ENCODE measurements around the gene SLC26A11.
"Not testable (repeated sequence)": the region's sequence is repeated elsewhere in the genome, so short reads cannot be mapped to it uniquely, and the experiment has no call there.

The SLC26A11 gene

DNA sequence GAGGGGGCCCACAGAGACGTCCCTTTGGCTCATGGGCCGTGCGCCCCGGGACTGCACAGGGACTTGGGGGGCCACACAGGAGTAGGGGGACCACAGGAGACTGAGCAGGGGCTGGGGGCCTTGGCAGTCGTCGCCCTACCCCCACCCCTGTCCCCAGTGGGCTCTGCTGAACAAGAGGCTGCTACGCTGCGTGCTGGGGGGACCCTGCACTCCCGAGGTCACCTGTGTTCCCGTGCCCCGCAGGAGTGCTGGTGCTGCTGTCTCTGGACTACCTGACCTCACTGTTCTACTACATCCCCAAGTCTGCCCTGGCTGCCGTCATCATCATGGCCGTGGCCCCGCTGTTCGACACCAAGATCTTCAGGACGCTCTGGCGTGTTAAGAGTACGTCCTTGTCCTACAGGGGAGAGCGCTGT lies 26.0 kb downstream of the SLC26A11 start:
- no peak for DNase-seq

DNA sequence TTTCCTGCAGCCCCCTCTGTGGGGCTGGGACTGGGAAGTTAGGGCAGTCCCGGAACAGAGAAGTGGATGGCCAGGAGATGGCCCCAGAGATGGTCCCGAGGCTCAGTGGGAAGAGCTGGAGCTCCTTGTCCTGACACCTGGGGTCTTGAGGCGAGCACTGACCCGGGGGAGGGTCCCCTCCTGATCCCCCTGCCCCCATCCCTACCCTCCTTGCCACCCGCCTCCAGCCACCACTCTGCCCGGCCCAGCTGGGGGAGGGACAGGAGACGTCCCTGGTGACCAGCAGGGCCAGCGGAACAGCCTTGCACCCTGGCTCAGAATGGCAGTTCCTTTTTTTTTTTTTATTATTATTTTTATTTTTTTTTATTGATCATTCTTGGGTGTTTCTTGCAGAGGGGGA lies 26.5 kb downstream of the SLC26A11 start:
- DNase-seq: no peak

DNA sequence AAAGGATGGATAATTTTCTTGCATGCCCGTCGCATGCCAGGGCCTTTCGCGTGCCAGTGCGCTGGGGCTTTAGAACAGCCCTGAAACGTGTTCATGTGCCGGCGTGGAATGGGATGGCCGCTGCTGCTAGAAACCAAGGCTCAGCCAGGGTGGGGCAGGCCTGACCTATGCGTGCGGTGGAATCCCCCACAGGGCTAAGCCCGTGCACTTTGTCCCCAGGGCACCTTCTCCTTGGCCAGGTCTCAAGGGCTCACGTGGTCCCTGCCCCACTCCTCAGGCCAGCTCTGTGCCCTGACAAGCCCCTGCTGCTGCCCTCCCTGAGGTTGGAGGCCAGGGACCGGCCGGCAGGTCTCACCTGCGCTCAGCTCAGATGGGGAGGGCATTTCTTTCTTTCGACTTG lies 27.3 kb downstream of the SLC26A11 start:
- no peak for DNase-seq

DNA sequence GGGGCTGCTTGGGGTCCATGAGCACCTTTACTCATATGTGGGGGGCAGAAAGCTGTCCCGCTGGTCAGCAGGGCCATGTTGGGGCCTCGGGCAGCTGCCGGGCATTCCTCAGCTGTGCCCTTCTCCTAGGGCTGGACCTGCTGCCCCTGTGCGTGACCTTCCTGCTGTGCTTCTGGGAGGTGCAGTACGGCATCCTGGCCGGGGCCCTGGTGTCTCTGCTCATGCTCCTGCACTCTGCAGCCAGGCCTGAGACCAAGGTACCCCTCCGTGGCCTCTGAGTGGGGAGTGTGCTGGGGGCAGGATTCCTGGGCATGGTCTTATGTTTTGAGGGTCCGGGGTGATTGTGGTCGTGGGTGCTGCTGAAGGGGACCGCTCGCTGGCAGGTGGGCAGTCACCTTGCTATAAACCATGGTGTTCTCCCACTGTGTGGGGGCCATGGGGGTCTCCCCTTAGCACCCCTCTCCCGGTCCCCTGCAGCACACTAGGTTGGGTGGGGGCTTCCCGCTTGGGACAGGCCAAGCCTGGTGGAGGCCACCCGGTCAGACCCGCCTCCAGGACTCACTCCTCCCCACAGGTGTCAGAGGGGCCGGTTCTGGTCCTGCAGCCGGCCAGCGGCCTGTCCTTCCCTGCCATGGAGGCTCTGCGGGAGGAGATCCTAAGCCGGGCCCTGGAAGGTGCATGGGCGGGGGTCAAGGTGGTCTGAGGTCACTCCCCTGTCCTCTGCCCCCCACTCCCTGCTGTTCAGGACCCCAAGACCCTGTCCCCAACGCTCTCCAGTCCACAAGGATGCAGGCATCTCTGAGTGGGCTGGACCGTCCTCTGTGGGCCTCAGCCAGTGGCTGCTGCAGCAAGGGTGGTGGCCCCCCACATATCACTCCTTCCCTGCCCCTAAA lies 28.0 kb downstream of the SLC26A11 start:
- no peak for DNase-seq

DNA sequence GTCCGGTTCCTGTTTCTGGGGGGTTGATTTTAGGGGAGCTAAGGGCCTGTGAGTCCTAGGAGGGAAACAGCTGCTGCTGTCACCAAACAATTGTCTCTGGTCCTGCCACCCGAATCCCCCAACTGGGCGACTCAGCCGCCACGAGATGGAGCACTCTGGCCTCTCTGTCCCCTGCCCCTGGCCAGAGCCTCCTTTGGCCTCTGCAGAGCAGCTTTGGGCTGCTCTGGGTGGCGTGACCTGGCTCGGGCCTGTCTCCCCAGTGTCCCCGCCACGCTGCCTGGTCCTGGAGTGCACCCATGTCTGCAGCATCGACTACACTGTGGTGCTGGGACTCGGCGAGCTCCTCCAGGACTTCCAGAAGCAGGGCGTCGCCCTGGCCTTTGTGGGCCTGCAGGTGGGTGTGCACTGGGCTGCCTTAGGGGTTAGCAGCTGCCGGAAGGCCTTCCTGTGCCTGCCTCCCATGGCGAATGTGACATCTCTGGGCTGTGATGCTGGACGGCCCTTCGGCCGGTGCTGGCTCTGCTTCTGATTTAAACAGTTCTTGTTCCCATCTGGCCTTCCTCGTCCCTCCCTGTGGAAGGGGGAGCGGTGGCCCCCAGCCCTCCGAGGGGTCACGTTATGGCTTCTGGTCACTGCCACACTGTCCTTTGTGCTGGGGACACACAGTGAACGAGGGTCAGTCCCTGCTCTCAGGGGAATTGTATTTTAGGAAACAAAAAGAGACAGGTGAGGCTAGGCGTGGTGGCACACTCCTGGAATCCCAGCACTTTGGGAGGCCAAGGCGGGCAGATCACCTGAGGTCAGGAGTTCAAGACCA lies 28.9 kb downstream of the SLC26A11 start:
- DNase-seq: no peak

DNA sequence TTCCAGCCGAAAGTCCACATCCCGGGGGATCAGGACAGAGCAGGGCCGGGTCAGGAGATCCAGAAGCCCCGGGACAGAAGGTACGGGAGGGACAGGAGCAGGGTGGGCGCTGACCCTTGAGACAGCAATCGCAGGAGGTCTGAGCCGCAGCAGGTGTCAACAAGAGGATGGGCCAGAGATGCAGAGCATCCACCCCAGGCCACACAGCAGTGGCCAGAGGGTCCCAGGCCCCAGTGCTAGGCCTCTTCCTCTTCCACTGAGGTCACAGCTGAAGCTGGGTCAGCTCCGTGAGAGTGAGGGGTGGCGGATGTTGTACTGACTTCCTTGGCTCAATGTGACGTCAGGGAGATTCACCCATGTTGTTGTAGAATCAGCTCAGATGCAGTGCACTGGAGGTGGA lies 31.7 kb downstream of the SLC26A11 start:
- DNase-seq: no peak

DNA sequence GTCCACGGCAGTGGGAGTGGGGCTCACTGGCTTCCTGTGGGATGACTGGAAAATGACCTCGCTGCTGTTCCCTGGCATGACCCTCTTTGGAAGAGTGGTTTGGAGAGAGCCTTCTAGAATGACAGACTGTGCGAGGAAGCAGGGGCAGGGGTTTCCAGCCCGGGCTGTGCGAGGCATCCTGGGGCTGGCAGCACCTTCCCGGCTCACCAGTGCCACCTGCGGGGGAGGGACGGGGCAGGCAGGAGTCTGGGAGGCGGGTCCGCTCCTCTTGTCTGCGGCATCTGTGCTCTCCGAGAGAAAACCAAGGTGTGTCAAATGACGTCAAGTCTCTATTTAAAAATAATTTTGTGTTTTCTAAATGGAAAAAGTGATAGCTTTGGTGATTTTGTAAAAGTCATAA lies 32.6 kb downstream of the SLC26A11 start:
- peak; percentile 81 for DNase-seq

DNA sequence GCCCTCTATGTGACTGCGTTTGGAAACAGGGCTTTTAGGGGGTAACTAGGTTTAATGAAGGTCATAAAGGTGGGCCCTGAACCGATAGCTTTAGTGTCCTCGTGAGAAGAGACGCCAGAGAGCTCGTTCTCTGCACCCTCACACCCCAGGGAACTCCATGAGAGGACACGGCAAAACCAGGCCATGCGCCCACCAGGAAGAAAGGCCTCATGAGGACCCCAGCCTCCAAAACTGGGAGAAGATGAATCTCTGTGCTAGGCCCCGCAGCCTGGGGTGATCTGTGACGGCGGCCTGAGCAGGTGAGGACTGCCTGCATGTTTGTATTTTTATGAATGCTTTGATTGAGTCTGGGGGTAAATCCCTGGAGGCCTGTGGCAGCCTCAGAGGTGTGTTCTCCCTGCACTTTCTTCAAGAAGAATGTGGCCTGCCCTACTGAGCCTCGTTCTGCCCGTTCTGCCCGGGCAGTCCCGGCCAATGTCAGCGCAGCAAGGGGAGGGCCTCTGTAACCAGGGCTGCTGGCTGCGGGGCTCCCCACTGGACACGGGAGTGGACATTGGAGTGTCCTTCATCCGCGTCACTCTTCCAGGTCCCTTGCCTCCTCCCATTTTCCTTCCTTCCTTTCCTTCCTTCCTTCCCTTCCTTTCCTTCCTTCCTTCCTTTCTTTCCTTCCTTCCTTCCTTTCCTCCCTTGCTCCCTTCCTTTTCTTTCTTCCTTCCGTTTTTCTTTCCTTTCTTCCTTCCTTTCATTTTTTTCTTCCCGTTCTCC lies 33.6 kb downstream of the SLC26A11 start:
- DNase-seq: no peak

DNA sequence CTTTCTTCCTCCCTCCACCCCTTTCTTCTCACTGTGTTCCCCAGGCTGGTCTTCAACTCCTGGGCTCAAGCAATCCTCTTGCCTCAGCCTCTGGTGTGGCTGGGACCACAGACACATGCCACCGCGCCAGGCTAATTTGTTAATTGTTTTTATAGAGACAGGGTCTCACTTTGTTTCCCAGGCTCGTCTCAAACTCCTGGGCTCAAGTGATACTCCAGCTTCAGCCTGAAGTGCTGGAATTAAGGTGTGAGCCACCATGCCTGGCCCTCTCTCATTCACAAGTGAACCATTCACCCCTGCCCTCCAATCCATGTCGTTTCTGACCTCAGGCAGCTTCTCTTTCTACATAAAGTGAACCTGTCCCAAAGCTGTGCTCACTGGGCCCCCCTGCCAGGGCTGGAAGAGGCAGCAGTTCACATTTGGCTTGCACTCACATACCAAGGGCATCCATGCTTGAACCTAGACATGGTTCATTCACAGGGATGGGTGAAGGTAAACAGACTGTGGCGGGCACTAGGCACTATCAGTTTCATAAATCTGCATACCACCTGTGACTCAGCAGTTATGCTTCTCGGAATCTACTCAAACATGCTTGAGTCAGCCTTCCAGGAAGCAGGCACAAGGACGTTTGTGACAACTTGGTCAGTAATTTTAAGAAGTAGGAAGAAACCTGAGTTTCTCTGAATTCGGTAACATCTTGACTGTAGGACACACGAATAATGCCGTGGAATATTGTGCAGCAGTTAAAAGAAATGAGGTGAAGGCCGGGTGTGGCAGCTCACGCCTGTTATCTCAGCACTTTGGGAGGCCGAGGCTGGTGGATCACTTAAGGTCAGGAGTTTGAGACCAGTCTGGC lies 34.4 kb downstream of the SLC26A11 start:
- DNase-seq: peak; percentile 44

DNA sequence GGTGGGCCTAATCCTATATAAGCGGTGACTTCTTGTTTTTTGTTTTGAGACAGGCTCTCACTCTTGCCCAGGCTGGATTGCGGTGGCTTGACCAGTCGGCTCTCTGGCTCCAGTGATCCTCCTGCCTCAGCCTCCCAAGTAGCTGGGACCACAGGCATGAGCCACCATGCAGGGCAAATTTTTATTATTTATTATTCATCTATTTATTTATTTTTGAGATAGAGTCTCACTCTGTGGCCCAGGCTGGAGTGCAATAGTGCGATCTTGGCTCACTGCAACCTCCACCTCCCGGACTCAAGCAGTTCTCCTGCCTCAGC lies 35.8 kb downstream of the SLC26A11 start:
- DNase-seq: no peak

DNA sequence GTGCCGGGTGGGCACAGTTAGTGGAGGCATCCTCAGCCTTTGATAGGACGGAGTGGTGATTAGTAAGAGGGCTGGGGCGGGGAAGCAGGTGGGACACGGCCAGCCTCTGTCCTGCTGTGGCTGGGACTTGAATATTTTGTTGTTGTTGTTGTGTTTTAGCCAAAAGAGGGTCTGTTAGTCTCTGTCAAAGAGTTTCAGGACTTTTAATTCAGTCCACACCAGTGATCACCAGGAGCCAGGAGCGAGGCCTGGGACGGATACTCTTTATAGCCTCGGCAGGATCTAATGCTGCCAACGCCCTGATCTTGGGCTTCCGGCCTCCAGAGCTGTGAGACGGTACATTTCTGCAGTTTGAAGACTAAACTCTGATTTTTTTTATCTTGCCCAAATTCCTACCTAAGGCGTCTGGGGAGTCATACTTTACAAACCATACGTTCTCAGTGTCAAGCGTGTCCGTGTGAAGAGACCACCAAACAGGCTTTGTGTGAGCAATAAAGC lies 37.5 kb downstream of the SLC26A11 start:
- DNase-seq: no peak

DNA sequence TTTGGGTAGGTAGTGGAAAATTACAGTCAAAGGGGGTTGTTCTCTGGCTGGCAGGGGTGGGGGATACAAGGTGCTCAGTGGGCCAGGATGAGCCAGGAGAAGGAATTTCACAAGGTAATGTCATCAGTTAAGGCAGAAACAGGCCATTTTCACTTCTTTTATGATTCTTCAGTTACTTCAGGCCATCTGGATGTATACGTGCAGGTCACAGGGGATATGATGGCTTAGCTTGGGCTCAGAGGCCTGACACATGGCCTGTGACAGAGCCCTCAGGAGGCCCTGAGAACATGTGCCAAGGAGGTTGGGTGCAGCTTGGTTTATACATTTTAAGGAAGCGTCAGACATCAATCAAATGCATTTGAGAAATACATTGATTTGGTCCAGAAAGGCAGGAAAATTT lies 38.1 kb downstream of the SLC26A11 start:
- DNase-seq: not testable (repeated sequence)

DNA sequence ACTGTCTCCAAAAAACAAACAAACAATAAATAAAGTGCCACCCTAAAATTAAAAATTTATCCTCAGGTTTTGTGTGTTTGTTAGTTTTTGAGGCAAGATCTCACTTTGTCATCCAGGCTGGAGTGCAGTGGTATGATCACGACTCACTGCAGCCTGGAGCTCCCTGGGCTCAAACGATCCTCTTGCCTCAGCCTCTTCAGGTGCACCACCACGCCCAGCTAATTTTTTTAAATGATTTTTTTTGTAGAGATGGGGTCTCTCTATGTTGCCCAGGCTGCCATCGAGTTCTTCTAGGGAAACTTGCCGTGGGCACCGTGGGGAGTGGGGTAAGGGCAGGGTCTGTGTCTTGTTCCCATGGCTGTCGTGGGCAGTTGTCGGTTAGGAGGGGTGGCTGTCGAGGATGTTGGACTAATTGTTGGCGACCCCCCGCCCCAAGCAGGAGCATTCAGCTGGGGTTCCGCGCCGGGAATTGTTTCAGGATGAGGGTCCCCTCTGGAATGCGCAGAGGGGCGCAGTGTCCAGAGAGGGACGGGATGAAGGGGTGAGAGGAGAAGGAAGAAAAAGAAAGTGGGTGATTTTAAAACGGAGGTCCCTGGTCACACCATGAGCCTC lies 39.3 kb downstream of the SLC26A11 start:
- no peak for DNase-seq

DNA sequence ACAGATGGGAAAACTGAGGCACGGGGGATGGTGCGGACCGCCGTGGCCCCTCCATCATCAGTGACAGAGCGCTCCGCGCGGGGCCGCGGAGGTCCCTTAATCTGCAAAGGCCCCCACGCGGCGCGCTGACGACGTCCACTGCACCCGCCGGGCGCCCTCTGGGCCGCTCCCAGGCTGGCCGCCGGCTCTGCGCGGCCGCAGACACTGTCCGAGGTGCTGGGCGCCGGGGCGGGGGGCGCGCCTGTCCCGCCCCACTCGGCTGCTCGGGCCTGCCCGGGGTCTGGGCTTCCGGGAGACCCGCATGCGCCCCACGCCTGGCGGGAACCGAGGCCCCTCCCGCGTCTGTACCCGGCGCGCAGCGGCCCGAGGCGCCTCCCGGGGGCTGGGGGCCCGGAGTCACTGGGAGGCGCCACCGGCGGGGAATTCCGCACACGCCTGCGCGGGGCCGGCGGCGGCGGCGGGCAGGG lies 39.9 kb downstream of the SLC26A11 start:
- peak; percentile 73 for DNase-seq

DNA sequence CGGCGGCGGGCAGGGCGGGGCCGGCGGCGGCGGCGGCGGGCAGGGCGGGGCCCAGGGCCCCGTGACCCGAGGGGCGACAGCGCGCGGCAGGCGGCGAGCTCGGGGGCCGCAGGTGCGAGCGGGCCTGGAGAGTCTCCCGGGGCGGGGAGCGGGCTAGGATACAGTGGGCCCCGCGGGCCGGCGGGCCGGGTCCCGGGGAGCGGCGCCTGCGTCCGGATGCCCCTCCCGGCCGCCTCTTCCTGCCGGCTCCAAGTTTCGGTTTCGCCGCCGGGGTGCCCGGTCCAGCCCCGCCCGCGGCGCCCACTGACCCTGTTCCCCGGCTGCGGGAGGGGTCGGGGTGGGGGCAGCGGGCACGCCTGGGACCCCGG lies 40.5 kb downstream of the SLC26A11 start, which contains the start of gene RNF213:
TSS of gene RNF213 (plus strand) at position 62 of the 368 bp plus-strand sequence. CDS start 2,830 bp downstream, outside the sequence.
- peak; percentile 46 for DNase-seq

DNA sequence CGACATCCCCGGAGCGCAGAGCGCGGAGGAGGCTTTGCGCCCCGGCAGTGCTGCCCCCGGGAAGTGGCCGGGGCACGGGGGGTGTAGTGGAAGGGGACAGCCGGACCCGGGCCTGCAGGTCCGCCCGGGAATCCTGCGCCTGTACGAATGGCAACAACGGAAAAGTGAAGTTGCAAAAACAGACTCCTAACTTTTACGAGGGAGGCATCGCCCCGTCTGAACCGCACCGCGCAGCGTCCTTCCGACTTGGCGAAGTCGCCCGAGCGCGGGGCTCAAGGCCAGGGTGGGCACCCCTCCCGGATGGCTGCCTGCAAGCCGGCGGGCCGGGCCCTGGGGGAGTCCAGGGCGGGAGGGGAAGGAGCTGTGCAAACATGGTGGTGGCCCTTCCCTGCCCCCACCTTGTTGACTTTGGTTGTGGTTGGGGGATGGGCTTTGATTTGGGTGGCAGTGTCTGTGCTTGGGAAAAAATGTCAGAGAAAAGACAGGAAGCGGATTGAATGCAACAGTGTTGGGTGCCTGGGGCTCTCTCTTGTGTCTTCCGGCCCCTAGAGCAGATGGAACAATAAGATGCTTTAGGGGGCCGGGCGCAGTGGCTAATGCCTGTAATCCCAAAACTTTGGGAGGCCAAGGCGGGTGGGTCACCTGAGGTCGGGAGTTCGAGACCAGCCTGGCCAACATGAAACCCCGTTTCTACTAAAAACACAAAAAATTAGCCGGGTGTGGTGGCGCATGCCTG lies 41.1 kb downstream of the SLC26A11 start:
- DNase-seq: peak; percentile 36

DNA sequence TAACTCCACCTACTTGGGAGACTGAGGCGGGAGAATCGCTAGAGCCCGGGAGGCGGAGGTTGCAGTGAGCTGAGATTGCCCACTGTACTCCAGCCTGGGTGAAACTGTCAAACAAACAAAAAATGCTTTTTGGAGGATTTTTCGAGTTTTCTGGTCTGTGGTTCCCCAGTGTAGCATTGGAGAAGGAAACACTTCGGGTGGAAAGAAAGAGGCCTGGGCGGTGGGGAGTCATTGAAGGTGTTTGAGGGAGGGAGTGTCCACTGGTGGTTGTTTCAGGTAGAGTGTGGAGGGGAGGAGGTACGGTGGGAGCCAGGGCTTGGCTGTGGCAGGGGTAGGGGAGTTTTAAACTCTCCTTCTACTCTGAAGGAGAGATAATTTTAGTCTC lies 41.7 kb downstream of the SLC26A11 start:
- DNase-seq: no peak

DNA sequence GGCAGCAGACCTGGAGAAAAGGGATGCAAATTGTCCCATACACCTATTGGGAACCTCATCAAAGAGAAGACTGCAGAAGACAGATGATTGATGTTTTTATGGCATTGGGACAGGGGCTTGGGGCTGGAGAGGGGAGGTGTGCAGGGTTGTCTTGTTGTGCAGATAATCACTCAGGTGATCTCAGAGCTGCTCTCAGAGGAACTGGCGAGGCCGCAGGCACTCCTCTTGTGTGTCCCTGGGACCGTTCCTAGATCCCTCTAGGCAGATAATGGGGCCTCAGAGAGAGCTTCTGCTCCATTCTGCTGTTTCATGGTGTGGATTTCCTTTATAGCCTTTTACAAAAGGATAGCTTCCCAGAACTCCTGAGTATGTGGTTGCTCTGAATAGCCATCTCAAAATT lies 42.1 kb downstream of the SLC26A11 start:
- DNase-seq: no peak

DNA sequence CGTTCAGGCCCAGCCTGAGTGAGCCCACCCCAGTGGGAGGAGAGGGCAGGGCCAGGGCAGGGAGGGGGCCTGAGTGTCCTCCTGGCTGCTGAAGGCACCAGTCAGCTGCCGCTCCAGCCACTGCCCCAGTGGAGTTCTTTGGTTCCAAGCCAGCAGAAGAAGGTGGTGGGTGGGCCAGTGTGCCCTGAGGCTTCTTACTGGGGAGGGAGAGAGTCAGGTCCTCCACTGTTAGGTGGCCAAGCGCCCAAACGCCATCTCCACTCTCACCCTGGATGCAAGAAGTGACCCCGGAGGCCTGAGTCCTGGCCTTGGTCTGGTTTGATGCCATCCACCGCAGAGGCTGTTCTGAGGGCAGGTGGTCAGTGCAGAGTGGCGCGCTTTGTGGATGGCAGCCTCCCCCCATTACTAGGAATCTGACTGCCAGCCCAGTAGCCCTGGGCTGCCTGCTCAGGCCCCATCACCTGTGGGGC lies 42.6 kb downstream of the SLC26A11 start:
- DNase-seq: no peak
